Adipocyte (in vitro differentiated cells): ENCODE data around the gene LRFN3.
"Not testable (repeated sequence)": the region's sequence is repeated elsewhere in the genome, so short reads cannot be mapped to it uniquely, and the experiment has no call there.

ENCODE experiments used
- DNase-seq: peaks from one replicate; pipeline ENCODE4 v3.0.0-alpha.2; 2015; ENCODE audit warnings: low read depth
- H3K27me3 ChIP-seq: replicated peaks from 2 replicates; pipeline ENCODE4 v1.7.0; 2013; ENCODE audit warnings: mild to moderate bottlenecking, low read length, moderate library complexity; ENCODE audit not compliant: control insufficient read depth, insufficient read depth
- H3K36me3 ChIP-seq: 2 replicates; pipeline ENCODE4 v1.7.0; 2013; ENCODE audit warnings: low read length, mild to moderate bottlenecking, moderate library complexity; ENCODE audit not compliant: control insufficient read depth, insufficient read depth, severe bottlenecking
- H3K4me1 ChIP-seq: 2 replicates; pipeline ENCODE4 v1.7.0; 2013; ENCODE audit warnings: mild to moderate bottlenecking, low read length, moderate library complexity; ENCODE audit not compliant: control insufficient read depth, insufficient read depth
- H3K4me3 ChIP-seq: 2 replicates; pipeline ENCODE4 v1.7.0; 2013; ENCODE audit warnings: mild to moderate bottlenecking, low read length, moderate library complexity
- H3K9ac ChIP-seq: 2 replicates; pipeline ENCODE4 v1.7.0; 2013; ENCODE audit warnings: mild to moderate bottlenecking, low read length, moderate library complexity
- H3K9me3 ChIP-seq: 2 replicates; pipeline ENCODE4 v1.7.0; 2013; ENCODE audit warnings: mild to moderate bottlenecking, low read length, moderate library complexity; ENCODE audit not compliant: control insufficient read depth

Gene LRFN3

DNA sequence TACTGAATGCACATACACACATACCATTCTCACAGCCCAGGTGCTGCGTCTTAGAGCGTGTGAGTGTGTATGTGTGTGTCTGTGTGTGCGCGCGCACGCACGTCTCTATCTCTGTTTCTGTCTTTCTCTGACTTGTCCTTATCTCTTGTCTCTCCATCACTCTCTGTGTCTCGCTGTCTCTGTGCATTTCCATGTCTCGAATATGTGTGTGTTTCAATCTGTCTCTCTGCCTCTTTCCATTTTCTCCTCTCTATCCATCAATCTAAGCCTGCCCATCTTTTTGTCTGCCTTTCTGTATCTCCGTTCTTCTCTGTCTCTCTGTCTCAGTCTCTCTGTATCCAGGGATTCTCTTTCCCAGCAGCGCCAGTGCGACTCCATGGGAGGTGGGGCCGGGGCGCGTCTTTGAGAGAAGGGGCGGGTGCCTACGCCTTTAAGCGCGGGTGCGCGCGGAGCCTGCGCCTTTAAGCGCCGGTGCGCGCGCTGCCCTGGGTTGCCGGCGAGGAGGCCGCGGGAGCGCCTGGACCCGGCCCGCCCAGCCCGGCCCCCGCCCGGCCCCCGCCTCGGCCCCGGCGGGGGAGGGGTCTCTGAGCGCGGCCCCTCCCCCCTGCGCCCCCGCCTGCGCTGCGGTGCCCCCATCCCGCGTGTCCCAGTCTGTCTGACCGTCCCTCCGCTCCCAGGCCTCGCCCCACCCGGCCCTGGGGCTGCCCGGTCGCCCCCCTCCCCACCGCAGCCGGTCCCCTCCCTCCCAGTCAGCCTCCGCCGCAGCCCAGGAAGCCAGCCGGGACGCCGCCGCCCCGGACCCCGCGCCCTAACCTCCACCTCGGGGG, at the start of gene LRFN3:
Gene LRFN3, plus strand, starts transcription at position 464 of the 827 bp plus-strand sequence. CDS start 3,052 bp downstream, outside the sequence.
- H3K4me3 ChIP-seq, result peak within 1 kb of the TSS; percentile 89
- H3K4me1 ChIP-seq, result peaks cover 26% of the 10 kb centered on the region
- peak within 1 kb of the TSS; percentile 83 for H3K9ac ChIP-seq
- no peaks in the 10 kb centered on the region for H3K9me3 ChIP-seq
- no peaks in the 10 kb centered on the region for H3K27me3 ChIP-seq
- DNase-seq, result peak; percentile 92
- no peaks in the 10 kb centered on the region for H3K36me3 ChIP-seq

- no peaks in the 10 kb centered on the region for H3K4me1 ChIP-seq
- no peaks in the 10 kb centered on the region for H3K9me3 ChIP-seq
- H3K36me3 ChIP-seq, result peaks cover 28% of the 10 kb centered on the region
- DNase-seq, result no peak
- no peaks in the 10 kb centered on the region for H3K27me3 ChIP-seq
- H3K4me3 ChIP-seq, result no peak overlapping the region
- no peak overlapping the region for H3K9ac ChIP-seq
These were observed 49.0 kb upstream of the LRFN3 start for GRCh38 chr19:35887197-35887596.

DNA sequence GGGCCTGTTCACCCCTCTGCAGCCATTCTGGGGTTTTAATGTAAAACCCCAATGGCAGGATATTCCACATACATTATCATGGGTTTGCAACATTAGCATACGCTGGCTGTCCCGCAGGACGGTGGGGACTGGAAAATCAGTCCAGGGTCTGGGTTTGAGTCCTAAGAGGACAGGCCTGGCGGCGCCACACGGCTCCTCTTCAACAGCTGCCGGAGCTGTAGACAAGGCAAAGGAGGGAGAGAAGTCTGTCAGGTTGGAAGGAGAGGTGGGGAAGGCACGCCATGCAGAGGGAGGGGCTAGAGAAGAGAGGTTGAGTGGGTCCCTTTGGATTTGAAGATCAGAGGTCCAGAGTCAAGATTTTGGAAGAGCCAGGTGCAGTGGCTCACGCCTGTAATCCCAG, 47.8 kb upstream of the LRFN3 start:
- peaks cover 38% of the 10 kb centered on the region for H3K36me3 ChIP-seq
- H3K9ac ChIP-seq, result no peak overlapping the region
- H3K4me1 ChIP-seq, result no peaks in the 10 kb centered on the region
- H3K9me3 ChIP-seq, result no peaks in the 10 kb centered on the region
- no peaks in the 10 kb centered on the region for H3K27me3 ChIP-seq
- no peak for DNase-seq
- H3K4me3 ChIP-seq, result no peak overlapping the region

DNA sequence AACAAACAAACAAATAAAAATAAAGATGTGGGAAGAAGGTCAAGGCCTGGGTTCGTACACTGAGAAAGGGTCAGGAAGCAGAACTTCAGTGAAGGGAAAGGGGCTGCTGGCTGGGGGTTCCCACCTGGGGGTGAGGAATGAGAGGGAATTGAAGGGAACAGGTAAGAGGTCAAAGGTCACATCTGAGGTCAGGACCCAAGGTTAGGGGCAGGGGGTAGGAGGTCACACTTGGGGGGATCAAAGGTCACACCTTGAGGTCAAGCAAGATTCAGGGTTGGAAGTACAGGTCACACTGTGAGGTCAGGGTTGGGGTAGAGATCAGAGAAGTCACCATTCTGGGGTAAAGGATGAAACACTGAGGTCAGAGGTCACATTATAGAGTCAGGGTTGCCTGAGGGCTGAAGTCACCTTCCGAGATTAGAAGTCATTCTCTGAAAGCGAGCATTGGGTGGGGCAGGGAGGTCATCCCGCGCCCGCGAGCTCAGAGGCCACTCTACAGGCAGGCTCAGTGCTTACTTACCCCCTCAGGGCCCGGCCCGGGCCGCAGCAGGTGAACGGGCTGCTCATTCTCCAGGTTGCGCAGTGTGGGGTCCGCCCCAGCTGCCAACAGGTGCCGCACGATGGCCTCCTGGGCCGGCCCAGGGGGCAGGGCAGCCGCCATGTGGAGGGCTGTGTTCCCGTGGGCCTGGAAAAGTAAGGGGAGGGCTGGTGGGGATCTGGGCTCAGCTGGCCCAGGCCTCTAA, 46.6 kb upstream of the LRFN3 start:
- Histone ChIP-seq H3K9ac (no peak overlapping the region), H3K36me3 (peaks cover 43% of the 10 kb centered on the region), H3K4me1 (no peaks in the 10 kb centered on the region), H3K4me3 (no peak overlapping the region), H3K27me3 (no peaks in the 10 kb centered on the region), H3K9me3 (no peaks in the 10 kb centered on the region)
- no peak for DNase-seq

DNA sequence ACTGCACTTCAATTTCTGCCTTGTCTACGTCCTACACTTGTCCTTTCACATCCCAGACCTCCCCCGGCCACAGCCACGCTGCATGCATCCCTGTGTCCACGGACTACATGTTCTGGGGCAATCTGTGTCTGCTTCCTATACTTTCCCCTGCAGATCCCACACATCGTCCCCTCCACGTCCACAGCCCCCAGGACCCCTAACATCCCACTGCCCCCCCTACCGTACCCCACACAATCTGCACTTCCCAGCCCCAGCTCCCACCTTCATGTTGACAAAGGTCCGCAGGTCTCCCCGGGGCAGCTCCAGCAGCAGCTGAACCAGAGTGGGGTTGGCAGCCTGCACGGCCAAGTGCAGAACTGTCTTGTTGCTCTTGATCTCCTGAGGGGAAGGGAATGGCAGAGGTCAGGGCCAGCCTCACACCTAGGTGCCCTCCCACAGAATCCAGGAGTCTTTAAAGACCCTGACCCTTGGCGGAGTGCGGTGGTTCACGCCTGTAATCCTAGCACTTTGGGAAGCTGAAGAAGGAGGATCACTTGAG, 46.0 kb upstream of the LRFN3 start:
- Histone ChIP-seq H3K27me3 (no peaks in the 10 kb centered on the region), H3K36me3 (peaks cover 47% of the 10 kb centered on the region), H3K4me3 (no peak overlapping the region)

GRCh38 chr19:35891819-35892218, 44.4 kb upstream of the LRFN3 start:
- H3K27me3 ChIP-seq, H3K9me3 ChIP-seq, H3K9ac ChIP-seq, H3K4me1 ChIP-seq, DNase-seq, H3K4me3 ChIP-seq: not testable (repeated sequence)
- H3K36me3 ChIP-seq, result peaks cover 62% of the 10 kb centered on the region

More for the DNA sequence above, 46.0 kb upstream of the LRFN3 start:
- Histone ChIP-seq H3K4me1 (no peaks in the 10 kb centered on the region), H3K9me3 (no peaks in the 10 kb centered on the region), H3K9ac (no peak overlapping the region)
- DNase-seq, result no peak

DNA sequence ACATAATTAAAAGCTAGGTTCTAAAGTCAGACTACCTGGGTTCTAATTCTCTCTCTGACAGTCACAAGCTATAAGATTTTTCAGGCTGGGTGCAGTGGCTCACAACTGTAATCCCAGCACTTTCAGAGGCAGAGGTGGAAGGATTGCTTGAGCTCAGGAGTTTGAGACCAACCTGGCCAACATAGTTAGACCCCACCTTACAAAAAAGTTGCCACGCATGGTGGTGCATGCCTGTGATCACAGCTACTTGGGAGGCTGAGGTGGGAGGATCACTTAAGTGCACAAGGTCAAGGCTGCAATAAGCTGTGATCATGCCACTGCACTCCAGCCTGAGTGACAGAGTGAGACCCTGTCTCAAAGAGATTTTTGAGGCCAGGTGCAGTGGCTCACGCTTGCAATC, 41.8 kb upstream of the LRFN3 start:
- Histone ChIP-seq H3K9me3 (no peaks in the 10 kb centered on the region), H3K4me1 (peaks cover 8% of the 10 kb centered on the region), H3K36me3 (peaks cover 51% of the 10 kb centered on the region), H3K27me3 (no peaks in the 10 kb centered on the region), H3K9ac (no peak overlapping the region), H3K4me3 (no peak overlapping the region)
- DNase-seq, result no peak

- no peaks in the 10 kb centered on the region for H3K9me3 ChIP-seq
- peaks cover 11% of the 10 kb centered on the region for H3K4me1 ChIP-seq
- H3K9ac ChIP-seq, result no peak overlapping the region
- H3K4me3 ChIP-seq, result no peak overlapping the region
- peaks cover 40% of the 10 kb centered on the region for H3K36me3 ChIP-seq
- no peaks in the 10 kb centered on the region for H3K27me3 ChIP-seq
- no peak for DNase-seq
These were observed 40.1 kb upstream of the LRFN3 start for GRCh38 chr19:35895911-35896642.

DNA sequence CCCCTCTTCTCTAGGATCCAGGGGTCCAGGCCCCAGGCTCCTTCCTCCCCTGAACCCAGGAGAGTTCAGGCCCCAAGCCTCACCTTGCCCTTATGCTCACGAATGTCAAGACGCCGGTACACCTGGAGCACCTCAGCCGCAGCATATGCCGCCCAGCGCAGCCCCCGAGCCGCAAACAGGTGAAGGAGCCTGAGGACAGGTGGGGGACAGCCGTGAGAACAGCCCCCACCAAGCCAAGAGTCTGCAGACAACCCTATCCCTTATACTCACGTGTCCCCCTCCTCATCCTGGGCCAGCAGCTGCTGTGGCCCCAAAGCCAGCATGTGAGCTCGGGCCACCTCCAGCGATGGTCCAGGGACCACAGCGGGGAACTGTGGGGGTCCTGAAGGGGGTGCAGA, 39.5 kb upstream of the LRFN3 start:
- H3K36me3 ChIP-seq, result peaks cover 40% of the 10 kb centered on the region
- no peak overlapping the region for H3K9ac ChIP-seq
- H3K9me3 ChIP-seq, result no peaks in the 10 kb centered on the region
- DNase-seq, result no peak
- no peak overlapping the region for H3K4me3 ChIP-seq
- no peaks in the 10 kb centered on the region for H3K27me3 ChIP-seq
- H3K4me1 ChIP-seq, result peaks cover 17% of the 10 kb centered on the region

- Histone ChIP-seq H3K27me3 (no peaks in the 10 kb centered on the region), H3K36me3 (peaks cover 34% of the 10 kb centered on the region), H3K9ac (peak overlapping the region; percentile 92), H3K4me1 (peaks cover 27% of the 10 kb centered on the region), H3K9me3 (no peaks in the 10 kb centered on the region), H3K4me3 (peak overlapping the region; percentile 93)
- no peak for DNase-seq
These were observed 38.3 kb upstream of the LRFN3 start for GRCh38 chr19:35897706-35898451.
